ENCODE measurements around the gene SLC12A2.

DNA sequence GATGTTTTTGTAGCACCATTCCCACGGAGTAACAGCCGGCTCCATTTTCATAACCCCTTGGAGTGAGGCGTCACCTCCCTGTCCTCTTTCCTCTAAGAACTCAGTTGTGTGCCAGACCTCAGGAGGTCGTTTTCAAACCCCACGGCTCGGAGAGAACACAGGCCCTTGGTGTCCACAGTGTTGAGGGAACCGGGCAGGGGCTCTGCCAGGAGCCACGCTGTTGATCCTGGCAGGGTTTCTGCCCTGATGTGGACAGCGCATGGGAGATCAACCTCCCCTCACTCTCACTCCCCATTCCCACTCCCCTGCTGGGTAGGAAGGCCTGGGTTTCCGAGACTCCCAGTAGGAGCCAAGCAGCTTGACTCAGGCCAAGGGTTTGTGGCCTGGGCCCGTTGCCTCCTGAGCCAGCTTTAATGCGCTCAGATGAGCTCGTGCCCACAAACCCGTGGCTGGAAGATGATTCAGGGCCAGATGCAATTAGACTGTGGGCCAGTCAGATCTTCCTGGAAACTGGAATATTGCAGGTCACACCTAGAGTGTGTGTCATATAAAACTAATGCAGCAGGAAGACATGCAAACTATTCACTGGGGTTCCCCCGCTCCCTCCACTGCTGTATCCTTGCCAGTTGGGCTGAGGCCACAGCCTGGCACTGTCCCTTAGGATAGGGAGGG lies 133.4 kb downstream of the SLC12A2 start:
- no peak for TF ChIP-seq EZH2phosphoT487 (IDR thresholded peaks at IDR 0.05; ENCODE audit: insufficient read depth, low read depth)
- no peak for TF ChIP-seq EZH2 (IDR thresholded peaks at IDR 0.05; ENCODE audit: insufficient read depth, poor library complexity, severe bottlenecking)

All from GM23248 (cell line).